Retinal pigment epithelial cell (primary cell): Measurements from ENCODE around the gene FBXW7.

Experiments
- DNase-seq: peaks from one replicate; pipeline ENCODE4 v3.0.0-alpha.2; 2010; ENCODE audit warnings: low read depth
- H3K4me3 ChIP-seq: 2 replicates; pipeline ENCODE4 v1.5.1; 2011; ENCODE audit warnings: mild to moderate bottlenecking, low read length, control low read depth, moderate library complexity
- TF ChIP-seq, protein P1 (sequence below): conservative IDR thresholded peaks from 2 replicates; pipeline ENCODE4 v1.5.1; 2011; ENCODE audit warnings: low read depth, low read length, control low read depth, inconsistent platforms

Gene FBXW7

DNA sequence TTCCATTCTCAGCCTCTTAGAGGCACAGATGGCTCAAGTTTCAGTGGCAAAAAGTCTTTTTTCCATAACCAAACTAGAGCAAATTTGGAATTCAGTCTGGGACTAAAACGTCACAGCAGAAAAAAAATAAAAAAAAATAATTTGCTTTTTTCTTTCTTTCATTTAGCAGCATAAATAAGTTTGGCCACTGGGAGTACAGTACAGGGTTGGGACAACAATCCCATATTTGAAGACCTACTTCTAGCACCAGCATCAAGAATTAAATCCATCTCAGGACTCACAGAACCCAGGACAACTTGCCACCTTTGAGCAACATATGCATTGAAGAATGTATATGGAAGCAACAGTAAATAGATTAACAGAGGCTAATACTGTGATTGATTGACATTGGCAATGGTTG lies 214.0 kb downstream of the FBXW7 start:
- DNase-seq = no peak

DNA sequence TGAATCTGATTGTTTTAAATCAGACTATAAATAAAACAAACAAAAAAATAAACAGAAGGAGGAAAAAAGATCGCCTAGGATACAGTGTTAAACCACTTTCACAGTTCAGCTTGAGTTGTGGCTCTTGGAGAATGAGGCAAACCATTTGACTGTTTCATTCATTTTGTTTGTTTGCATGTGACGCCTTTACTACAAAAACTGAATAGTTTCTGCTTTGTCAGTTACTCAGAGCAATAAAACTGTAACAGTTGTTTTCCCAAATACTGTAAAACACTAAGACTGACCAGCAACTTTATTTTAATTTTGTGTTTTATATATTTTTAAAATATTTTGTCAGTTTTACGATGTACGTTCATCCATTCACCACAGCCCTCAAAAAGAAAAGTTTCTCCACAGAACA lies 214.5 kb downstream of the FBXW7 start:
- no peak overlapping the region for H3K4me3 ChIP-seq
- no peak for DNase-seq
- TF ChIP-seq, protein P1, sequence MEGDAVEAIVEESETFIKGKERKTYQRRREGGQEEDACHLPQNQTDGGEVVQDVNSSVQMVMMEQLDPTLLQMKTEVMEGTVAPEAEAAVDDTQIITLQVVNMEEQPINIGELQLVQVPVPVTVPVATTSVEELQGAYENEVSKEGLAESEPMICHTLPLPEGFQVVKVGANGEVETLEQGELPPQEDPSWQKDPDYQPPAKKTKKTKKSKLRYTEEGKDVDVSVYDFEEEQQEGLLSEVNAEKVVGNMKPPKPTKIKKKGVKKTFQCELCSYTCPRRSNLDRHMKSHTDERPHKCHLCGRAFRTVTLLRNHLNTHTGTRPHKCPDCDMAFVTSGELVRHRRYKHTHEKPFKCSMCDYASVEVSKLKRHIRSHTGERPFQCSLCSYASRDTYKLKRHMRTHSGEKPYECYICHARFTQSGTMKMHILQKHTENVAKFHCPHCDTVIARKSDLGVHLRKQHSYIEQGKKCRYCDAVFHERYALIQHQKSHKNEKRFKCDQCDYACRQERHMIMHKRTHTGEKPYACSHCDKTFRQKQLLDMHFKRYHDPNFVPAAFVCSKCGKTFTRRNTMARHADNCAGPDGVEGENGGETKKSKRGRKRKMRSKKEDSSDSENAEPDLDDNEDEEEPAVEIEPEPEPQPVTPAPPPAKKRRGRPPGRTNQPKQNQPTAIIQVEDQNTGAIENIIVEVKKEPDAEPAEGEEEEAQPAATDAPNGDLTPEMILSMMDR = no peak

More for the DNA sequence above, 214.0 kb downstream of the FBXW7 start:
- no peak overlapping the region for H3K4me3 ChIP-seq
- TF ChIP-seq, protein P1 = no peak

DNA sequence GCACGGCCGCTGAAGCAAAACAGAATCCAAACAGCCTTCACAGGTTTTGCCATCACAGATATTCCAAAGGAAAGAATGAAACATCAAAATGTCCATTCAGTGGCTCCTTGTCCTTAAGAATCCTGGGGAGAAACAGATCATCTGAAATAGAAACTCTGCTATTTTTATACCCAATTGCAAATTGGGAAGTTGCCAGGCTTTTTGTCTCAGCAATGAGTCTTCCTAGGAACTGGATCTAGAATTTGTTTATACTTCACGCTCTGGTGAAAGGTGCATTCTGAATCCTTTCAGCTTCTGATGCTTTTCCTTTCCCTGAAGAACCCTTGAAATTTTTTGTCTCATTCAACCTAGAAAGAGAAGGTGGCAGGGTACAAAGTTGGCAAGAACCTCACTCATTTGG lies 218.9 kb downstream of the FBXW7 start:
- TF ChIP-seq, protein P1 = no peak
- no peak for DNase-seq
- H3K4me3 ChIP-seq = no peak overlapping the region

- DNase-seq = no peak
- no peak overlapping the region for H3K4me3 ChIP-seq
- TF ChIP-seq, protein P1 = no peak
Observed at GRCh38 chr4:152310257-152310656, 225.6 kb downstream of the FBXW7 start.

- TF ChIP-seq, protein P1 = no peak
- no peak for DNase-seq
- H3K4me3 ChIP-seq = no peak overlapping the region
Observed at GRCh38 chr4:152309418-152309817, 226.5 kb downstream of the FBXW7 start.

- no peak overlapping the region for H3K4me3 ChIP-seq
- TF ChIP-seq, protein P1 = no peak
- no peak for DNase-seq
Observed at GRCh38 chr4:152308951-152309350, 226.9 kb downstream of the FBXW7 start.

DNA sequence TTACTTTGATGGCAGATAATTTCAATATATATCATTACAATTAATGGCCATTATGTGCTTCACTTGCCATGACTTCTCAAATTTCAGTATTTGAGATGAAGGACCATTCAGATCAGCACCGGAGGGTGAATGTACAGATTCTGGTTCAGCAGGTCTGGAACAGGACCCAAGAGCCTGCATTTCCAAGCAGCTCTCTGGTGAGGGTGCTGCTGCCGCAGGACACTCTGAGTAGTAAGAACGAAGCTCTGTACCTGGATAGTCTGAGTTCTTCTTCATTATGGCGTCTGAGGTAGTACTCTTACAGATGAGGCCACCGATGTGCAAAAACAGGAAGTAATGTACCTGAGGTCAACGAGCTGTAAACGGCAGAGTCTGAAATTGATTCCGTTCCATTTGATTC lies 228.2 kb downstream of the FBXW7 start:
- TF ChIP-seq, protein P1 = no peak
- DNase-seq = no peak
- no peak overlapping the region for H3K4me3 ChIP-seq
